Subcutaneous abdominal adipose tissue (tissue), 5 donors: Measurements from ENCODE around the gene THOC6.
A peak's percentile ranks its signal among the peaks of the same experiment; 100 is the strongest.

Source experiments
- H3K27ac ChIP-seq: one replicate; pipeline ENCODE4 v1.7.0; 2013; ENCODE audit warnings: low read depth, mild to moderate bottlenecking, inconsistent platforms, low read length, moderate library complexity
- H3K27me3 ChIP-seq, 5 donors: one replicate each; pipeline ENCODE4 v1.7.0; 2013; ENCODE audit warnings: low read length in 5 of 5, inconsistent platforms in 1 of 5; ENCODE audit not compliant: control insufficient read depth in 5 of 5, insufficient read depth in 4 of 5
- H3K36me3 ChIP-seq, 5 donors: one replicate each; pipeline ENCODE4 v1.7.0; 2013; ENCODE audit warnings: low read length in 5 of 5; ENCODE audit not compliant: control insufficient read depth in 5 of 5, insufficient read depth in 5 of 5
- H3K4me1 ChIP-seq, 5 donors: one replicate each; pipeline ENCODE4 v1.7.0; 2013; ENCODE audit warnings: low read length in 5 of 5, mild to moderate bottlenecking in 3 of 5, moderate library complexity in 1 of 5; ENCODE audit not compliant: control insufficient read depth in 5 of 5, insufficient read depth in 5 of 5
- H3K4me3 ChIP-seq, 5 donors: one replicate each; pipeline ENCODE4 v1.7.0; 2013; ENCODE audit warnings: low read length in 5 of 5, low read depth in 1 of 5
- H3K9ac ChIP-seq, 5 donors: one replicate each; pipeline ENCODE4 v1.7.0; 2013; ENCODE audit warnings: low read length in 5 of 5, mild to moderate bottlenecking in 4 of 5, moderate library complexity in 3 of 5
- H3K9me3 ChIP-seq, 5 donors: one replicate each; pipeline ENCODE4 v1.7.0; 2013; ENCODE audit warnings: low read length in 5 of 5; ENCODE audit not compliant: control insufficient read depth in 5 of 5
- donor health status: healthy.
- donor health status: healthy.
- donor health status: healthy.
- donor health status: healthy.
- donor health status: healthy.

The THOC6 gene

DNA sequence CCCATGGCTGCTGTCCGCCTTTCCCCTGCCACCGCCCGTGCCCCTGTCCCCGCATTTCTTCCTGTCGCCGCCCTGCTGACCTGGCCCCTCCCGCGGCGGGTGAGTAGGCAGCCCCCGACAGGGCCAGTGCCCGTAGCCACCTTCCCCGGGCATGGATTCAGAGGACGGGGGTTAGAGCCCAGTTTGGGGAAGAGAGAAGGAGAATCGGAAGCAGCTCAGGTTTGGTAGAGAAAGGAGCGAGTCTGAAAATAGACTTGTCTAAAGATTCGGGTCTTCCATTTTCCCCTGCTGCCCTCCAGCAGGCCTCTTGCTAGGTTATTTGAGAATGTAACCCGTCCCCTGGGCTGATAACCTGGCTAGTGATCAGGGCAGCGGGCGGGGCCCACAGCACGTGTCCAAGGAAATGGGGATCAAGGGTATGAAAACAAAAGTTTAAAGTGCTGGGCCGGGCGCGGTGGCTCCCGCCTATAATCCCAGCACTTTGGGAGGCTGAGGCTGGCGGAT, 19.0 kb upstream of the THOC6 start:
- H3K27ac ChIP-seq = no peak overlapping the region
- H3K4me3 ChIP-seq = peak overlapping the region; percentile 27 to 62 (median 45)
- peak overlapping the region in 1 of 5 donors; percentile 71 for H3K9ac ChIP-seq
- no peaks in the 10 kb centered on the region for H3K9me3 ChIP-seq
- peaks cover 0 to 31% (median 18%) of the 10 kb centered on the region in 5 donors for H3K4me1 ChIP-seq
- peaks cover 24 to 33% (median 29%) of the 10 kb centered on the region in 5 donors for H3K27me3 ChIP-seq
- no peaks in the 10 kb centered on the region for H3K36me3 ChIP-seq

DNA sequence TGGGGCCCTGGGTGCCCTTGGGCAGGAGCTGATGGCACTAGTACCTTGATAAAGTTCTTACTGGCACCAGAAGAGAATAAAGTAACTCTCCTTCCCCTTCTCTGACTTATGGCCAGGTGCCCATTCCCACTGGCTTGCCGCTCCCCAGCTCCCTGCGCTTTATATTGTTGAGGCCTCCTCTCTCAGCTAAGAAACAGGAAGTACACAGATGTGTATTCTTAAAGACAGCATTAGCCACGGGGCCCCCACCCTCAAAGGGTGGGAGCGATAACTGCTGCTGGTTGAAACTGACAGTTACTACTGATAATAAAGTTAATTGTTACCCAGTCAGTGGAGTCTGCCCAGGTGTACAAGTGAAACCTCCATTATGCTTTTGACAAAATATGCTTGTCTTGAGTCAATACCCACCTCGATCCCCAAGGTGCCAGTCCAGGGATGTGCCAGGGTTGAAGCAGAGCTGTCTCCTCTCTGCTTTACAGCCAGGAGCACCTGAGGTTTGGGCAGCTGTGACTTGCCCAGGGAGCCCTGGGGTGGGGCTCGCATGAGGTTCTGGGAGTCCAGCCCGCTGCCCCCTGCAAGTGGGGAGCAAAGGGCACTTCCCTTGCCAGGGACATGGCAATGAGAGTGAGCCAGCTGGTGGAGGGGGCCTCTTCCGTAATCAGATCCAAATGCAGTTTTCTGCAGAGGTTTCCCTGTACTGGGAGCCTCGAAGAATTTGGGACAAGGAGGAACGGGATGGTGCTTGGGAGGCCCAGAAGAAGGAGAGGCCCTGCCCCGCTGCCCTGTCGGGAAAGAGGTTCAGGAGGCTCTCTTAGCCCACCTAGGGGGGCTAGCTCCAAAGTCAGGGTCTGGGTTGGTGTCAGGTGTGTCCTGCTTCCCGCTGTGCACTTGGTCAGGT, 16.5 kb upstream of the THOC6 start:
- Histone ChIP-seq H3K9ac (no peak overlapping the region), H3K27me3 (peaks cover 31 to 47% (median 39%) of the 10 kb centered on the region in 5 donors), H3K36me3 (no peaks in the 10 kb centered on the region), H3K4me3 (peak overlapping the region in 2 of 5 donors; percentile 17 to 47), H3K9me3 (no peaks in the 10 kb centered on the region), H3K27ac (no peak overlapping the region), H3K4me1 (peaks cover 0 to 31% (median 18%) of the 10 kb centered on the region in 5 donors)

DNA sequence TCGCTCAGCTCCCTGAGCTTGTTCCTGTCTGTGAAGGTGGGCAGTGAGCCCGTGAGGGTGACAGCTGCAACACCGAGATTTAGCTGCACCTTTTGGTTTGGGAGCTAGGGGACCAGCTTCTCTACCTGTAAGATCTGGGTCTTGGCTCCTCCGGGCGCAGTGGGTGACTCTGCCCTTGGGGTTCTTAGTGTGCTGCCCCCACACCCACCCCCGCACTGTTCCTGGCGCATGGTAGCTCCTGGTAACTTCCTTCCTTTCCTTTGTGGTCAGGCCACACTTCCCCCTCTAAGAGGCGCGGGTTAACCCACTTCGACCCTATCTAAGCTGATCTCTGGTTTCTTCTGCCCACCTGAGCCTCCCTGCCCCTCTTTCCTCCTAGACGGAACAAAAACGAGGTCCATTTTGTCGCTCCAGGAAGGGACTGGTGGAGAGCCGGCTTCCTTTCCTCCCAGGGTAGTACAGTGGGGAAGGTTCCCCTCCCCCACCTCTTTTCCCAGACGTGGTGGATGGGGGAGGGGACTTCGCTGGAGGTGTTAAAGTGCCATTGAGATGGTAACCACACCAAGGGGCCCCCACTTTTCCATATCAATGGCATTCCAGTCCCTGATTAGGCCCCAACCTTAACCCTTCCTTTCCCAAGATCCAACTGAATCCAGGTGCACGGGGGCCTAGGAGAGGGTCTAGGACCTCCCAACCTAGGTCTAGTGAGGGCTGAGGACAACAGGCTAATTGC, 15.7 kb upstream of the THOC6 start:
- Histone ChIP-seq H3K9ac (peak overlapping the region in 1 of 5 donors; percentile 30), H3K9me3 (no peaks in the 10 kb centered on the region), H3K27ac (no peak overlapping the region), H3K4me1 (peaks cover 0 to 31% (median 18%) of the 10 kb centered on the region in 5 donors), H3K27me3 (peaks cover 35 to 55% (median 46%) of the 10 kb centered on the region in 5 donors), H3K4me3 (peak overlapping the region in 3 of 5 donors; percentile 17 to 47 (median 18)), H3K36me3 (no peaks in the 10 kb centered on the region)

DNA sequence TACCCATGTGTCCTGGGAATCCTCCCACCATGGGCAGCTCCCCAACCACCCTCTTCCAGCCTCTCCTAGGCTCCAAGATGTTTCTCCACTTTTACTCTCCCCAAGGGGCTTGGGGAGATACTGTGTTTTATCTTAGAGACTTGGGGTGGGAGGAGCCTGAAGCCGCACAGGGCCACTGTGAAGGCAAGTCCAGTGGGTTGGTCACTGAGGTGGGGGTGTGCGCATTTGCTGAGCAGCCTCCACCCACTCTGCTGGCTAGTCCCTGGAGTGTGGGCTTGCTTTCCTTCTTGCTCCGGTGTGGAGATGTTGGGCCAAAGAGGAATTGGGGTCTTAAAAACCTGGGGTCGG, 15.2 kb upstream of the THOC6 start:
- Histone ChIP-seq H3K27me3 (peaks cover 41 to 61% (median 51%) of the 10 kb centered on the region in 5 donors), H3K27ac (no peak overlapping the region), H3K9ac (peak overlapping the region in 1 of 5 donors; percentile 30), H3K36me3 (no peaks in the 10 kb centered on the region), H3K4me1 (peaks cover 0 to 28% (median 18%) of the 10 kb centered on the region in 5 donors), H3K9me3 (no peaks in the 10 kb centered on the region), H3K4me3 (peak overlapping the region in 1 of 5 donors; percentile 18)

DNA sequence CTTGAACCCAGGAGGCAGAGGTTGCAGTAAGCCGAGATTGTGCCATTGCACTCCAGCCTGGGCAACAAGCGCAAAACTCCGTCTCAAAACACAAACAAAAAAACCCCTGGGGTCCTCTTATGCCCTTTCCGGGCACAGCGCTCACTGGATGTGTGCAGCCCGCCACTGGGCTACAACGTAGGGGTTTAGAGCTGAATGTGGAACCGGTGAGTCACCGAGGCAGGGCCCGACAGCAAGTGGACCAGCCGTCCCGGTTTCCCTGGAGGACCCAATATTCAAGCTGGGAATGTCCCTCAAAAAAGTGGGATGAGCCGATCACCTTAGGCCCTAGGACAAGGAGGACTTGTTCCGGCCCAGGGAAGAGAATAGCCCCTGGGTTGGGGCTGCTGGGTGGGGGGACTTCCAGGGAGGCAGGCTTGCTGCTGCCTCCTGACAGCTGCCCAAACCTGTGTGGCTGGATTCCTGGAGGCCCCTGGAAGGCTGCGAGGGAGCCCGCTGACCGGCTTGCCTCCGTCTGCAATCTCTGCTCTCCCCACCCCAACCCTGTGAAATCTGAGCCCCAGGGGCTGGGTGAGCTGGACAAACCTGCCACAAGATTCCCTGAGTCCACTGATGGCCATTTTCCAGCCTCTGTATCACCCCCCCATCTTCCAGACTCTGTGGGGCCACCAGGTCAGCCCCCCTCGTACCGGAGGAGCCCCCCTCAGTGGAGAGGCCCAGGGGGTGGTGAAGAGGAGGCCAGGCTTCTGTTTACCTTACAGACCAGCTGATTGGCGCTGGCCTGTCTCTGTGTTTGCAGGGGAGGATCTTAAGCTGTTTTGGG, 14.1 kb upstream of the THOC6 start:
- H3K27ac ChIP-seq = no peak overlapping the region
- no peaks in the 10 kb centered on the region for H3K9me3 ChIP-seq
- H3K36me3 ChIP-seq = no peaks in the 10 kb centered on the region
- H3K4me1 ChIP-seq = peaks cover 0 to 25% (median 17%) of the 10 kb centered on the region in 5 donors
- peaks cover 46 to 71% (median 58%) of the 10 kb centered on the region in 5 donors for H3K27me3 ChIP-seq
- H3K9ac ChIP-seq = no peak overlapping the region
- H3K4me3 ChIP-seq = no peak overlapping the region

DNA sequence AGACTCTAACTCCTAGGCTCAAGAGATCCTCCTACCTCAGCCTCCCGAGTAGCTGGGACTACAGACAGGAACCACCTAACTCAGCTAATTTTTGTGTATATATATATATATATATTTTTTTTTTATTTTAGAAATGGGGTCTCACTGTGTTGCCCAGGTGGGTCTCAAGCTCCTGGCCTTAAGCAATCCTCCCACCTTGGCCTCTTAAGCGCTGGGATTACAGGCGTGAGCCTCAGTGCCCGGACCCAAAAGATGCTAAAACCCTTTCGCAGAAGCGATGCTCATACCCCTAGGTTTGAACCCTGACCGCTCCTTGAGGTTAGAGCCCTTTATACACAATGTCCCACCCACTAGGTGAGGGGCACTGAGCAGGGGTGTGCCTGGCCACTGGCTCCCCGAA, 13.3 kb upstream of the THOC6 start:
- H3K27me3 ChIP-seq = peaks cover 46 to 73% (median 58%) of the 10 kb centered on the region in 5 donors
- peaks cover 0 to 22% (median 14%) of the 10 kb centered on the region in 5 donors for H3K4me1 ChIP-seq
- no peaks in the 10 kb centered on the region for H3K36me3 ChIP-seq
- no peaks in the 10 kb centered on the region for H3K9me3 ChIP-seq
- no peak overlapping the region for H3K4me3 ChIP-seq
- no peak overlapping the region for H3K9ac ChIP-seq
- no peak overlapping the region for H3K27ac ChIP-seq

DNA sequence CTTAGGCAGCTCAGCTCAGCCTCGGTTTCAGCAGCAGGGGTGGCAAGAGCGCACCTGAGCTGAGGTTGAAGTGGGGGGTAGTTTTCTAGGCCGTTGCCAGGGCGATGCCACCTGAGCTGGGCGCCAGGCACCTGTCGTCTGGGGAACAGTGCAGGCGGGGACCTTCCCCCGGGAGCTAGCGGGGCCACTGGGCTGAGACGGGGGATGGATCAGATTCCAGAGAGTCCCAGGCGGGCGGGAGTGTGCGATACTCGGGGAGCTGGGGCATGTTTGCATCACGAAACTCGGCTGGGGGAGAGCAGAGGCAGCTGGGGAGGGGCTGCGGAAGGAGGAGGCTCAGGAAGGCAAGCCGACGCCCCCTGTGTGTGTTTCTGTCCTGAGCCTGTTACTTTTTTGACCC, 11.6 kb upstream of the THOC6 start:
- Histone ChIP-seq H3K4me1 (peaks cover 0 to 16% (median 14%) of the 10 kb centered on the region in 5 donors), H3K9ac (no peak overlapping the region), H3K4me3 (no peak overlapping the region), H3K36me3 (no peaks in the 10 kb centered on the region), H3K9me3 (no peaks in the 10 kb centered on the region), H3K27ac (no peak overlapping the region), H3K27me3 (peaks cover 43 to 72% (median 54%) of the 10 kb centered on the region in 5 donors)

DNA sequence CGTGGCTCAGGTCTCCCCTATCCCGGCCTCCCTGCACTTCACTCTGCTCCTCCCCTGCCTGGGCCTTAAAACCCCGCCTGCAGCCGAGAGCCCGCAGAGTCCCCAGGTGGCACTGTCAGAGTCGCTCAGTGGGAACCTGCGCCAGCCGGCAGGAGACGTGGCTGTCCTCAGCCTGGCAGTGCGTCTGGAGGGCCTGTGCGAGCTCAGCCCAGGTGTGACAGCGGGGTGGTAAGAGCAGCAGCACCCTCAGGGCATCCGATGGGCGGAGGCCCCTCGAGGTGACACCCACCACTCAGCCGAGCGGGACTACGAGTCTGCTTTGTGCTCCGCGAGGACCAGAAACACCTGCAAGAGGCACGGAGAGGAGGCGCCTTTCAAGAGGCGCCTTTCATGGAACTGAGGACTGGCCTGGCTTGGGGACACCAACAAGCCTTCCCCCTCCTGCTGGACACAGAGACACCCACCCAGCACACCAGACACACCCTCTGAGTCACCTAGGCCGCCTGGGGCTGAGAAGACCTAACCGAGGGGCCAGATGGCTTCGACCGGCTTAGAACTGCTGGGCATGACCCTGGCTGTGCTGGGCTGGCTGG, 10.9 kb upstream of the THOC6 start, which contains the start of gene CLDN9:
TSS of gene CLDN9 (plus strand) at position 96 of the 593 bp plus-strand sequence. CDS start at position 536, 440 bp downstream.
- Histone ChIP-seq H3K9me3 (no peaks in the 10 kb centered on the region), H3K9ac (no peak within 1 kb of the TSS), H3K27ac (no peak within 1 kb of the TSS), H3K27me3 (peaks cover 38 to 70% (median 52%) of the 10 kb centered on the region in 5 donors), H3K4me3 (no peak within 1 kb of the TSS), H3K4me1 (peaks cover 0 to 9% (median 7%) of the 10 kb centered on the region in 5 donors), H3K36me3 (no peaks in the 10 kb centered on the region)

DNA sequence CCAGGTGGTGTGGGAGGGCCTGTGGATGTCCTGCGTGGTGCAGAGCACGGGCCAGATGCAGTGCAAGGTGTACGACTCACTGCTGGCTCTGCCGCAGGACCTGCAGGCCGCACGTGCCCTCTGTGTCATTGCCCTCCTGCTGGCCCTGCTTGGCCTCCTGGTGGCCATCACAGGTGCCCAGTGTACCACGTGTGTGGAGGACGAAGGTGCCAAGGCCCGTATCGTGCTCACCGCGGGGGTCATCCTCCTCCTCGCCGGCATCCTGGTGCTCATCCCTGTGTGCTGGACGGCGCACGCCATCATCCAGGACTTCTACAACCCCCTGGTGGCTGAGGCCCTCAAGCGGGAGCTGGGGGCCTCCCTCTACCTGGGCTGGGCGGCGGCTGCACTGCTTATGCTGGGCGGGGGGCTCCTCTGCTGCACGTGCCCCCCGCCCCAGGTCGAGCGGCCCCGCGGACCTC, 10.3 kb upstream of the THOC6 start:
- peaks cover 0 to 8% (median 2%) of the 10 kb centered on the region in 5 donors for H3K4me1 ChIP-seq
- no peak overlapping the region for H3K27ac ChIP-seq
- no peaks in the 10 kb centered on the region for H3K36me3 ChIP-seq
- no peak overlapping the region for H3K4me3 ChIP-seq
- no peaks in the 10 kb centered on the region for H3K9me3 ChIP-seq
- peaks cover 36 to 70% (median 51%) of the 10 kb centered on the region in 5 donors for H3K27me3 ChIP-seq
- H3K9ac ChIP-seq = no peak overlapping the region
